Activated CD4-positive, CD25-positive, alpha-beta regulatory T cell (primary cell): ENCODE results near the gene HYAL1.
"Not testable (repeated sequence)": the region's sequence is repeated elsewhere in the genome, so short reads cannot be mapped to it uniquely, and the experiment has no call there.

ENCODE experiments used
- DNase-seq, 4 experiments: peaks; one replicate each; lab custom pipeline; 2025; lab: John Stamatoyannopoulos, UW

HYAL1 gene

DNA sequence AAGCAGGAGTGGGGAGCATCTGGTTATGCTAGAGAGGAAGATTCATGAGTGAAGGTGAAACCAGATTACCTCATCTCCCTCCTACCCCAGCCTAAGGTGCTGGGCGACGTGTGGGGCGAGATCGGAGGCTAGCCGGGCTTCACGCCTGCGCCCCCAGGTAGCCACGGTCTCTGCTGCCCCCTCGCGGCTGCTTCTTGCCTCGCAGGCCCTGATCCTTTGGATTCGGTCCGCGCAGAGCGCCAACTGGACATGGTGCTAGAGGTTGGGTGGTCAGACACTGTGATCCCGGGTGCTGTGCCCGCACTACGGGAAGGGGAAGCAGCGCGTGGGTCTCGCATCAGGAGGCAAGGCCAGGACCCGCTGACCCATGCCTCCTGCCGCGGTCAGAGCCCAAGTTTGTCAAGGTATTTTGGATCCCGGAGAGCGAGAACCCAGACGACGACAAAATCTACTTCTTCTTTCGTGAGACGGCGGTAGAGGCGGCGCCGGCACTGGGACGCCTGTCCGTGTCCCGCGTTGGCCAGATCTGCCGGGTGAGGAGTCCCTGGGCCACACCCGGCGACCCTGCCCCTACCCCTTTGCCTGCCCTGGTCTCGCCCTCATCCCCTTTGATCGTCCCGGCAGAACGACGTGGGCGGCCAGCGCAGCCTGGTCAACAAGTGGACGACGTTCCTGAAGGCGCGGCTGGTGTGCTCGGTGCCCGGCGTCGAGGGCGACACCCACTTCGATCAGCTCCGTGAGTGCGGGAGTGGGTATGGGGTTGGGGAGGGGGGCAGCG lies 30.3 kb downstream of the HYAL1 start:
- peak; percentile 71 to 93 (median 82) for DNase-seq

DNA sequence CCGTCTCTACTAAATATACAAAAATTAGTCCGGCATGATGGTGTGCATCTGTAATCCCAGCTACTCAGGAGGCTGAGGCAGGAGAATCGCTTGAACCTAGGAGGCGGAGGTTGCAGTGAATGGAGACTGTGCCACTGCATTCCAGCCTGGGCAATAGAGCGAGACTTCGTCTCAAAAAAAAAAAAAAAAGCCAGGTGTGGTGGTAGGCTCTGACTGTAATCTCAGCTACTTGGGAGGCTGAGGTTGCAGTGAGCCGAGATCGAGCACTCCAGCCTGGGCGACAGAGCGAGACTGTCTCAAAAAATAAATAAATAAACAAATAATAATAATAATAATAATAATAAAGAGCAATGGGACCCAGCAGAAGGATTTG lies 30.9 kb downstream of the HYAL1 start:
- DNase-seq = not testable (repeated sequence)

DNA sequence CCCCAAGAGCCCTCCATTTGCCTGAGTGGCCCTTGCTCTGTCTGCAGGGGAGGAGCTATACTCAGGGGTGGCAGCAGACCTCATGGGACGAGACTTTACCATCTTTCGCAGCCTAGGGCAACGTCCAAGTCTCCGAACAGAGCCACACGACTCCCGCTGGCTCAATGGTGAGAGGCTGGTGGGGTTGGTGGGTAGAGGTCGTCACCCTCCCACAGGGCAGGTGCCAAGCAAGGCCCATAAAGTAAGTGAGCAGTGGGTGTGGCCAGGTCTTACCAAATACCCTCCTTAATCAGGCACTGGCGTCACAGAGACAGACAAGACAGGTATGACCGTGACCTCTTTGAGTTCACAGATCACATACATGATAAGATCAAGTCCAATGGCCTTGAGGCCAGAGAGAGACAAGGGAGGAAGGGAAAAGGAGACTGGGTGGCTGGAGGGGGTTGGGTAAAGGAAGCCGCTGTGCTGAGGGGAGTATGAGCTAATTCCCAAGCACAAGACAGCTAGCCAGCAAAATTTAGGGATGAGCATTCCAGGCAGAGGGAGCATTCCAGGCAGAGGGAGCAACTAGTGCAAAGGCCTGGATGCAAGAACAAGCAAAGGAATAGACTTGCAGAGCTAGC lies 31.9 kb downstream of the HYAL1 start:
- no peak for DNase-seq

DNA sequence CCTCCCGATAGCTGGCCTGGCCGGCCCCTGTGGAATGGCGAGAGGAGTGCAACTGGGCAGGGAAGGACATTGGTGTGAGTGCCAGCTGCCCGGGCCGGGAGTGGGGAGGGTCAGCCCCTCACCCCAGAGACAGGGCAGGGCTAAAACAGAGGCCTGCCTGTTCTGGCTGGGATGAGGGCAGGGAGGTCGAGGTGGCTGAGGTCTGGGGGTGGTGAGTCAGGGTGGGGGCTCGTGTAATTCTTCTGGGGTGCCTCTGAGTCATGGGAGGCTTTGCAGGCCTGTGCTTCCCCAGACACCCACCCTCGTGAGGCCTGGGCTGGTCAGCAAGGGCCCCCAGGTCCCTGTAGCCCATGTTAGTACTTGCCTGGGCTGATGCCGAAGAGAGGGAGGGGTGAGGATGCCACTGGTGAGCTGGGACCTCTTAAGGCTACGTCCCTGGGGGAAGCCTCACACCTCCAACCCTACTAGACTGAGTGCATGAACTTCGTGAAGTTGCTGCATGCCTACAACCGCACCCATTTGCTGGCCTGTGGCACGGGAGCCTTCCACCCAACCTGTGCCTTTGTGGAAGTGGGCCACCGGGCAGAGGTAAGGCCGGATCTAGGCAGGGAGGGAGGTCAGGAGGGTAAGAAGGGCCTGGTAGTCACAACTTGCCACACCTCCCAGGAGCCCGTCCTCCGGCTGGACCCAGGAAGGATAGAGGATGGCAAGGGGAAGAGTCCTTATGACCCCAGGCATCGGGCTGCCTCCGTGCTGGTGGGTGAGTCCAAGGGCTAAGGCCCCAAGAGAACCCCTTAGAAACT lies 32.8 kb downstream of the HYAL1 start:
- no peak for DNase-seq

DNA sequence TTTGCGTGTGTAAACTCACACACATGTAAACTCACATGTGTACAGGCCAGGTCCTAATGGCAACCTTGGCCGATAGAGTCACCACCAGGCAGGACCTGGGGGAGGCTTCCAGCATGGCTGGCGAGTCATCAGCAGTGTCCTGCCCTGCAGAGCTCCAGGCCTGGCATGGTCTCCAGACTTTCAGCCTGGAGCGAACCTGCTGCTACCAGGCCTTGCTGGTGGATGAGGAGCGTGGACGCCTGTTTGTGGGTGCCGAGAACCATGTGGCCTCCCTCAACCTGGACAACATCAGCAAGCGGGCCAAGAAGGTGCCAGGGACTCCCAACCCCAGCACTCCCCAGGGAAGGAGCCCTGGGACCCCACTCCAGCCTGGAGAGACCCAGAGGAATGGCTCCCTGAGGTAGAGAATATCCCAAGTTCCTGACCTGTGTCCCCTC lies 33.4 kb downstream of the HYAL1 start:
- no peak for DNase-seq

DNA sequence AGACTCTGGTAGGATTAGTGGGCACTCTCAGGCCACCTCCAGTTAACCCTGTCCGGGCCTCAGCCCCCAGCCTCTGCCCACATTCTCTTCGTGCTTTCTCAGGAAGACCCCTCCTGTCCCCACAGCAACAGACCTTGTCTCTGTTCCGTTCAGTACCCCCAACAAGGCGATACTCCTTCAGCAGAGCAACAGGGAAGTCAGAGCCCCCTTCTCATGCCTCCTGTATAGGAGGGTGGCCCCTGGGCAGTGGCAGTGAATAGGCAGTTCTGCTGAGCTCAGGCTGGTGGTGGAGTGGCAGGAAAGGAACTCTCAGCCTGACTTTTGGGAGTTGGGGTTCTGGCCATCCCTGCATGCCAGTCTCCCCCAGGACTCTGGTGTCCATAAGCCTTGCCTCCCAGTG lies 33.9 kb downstream of the HYAL1 start:
- DNase-seq = no peak

DNA sequence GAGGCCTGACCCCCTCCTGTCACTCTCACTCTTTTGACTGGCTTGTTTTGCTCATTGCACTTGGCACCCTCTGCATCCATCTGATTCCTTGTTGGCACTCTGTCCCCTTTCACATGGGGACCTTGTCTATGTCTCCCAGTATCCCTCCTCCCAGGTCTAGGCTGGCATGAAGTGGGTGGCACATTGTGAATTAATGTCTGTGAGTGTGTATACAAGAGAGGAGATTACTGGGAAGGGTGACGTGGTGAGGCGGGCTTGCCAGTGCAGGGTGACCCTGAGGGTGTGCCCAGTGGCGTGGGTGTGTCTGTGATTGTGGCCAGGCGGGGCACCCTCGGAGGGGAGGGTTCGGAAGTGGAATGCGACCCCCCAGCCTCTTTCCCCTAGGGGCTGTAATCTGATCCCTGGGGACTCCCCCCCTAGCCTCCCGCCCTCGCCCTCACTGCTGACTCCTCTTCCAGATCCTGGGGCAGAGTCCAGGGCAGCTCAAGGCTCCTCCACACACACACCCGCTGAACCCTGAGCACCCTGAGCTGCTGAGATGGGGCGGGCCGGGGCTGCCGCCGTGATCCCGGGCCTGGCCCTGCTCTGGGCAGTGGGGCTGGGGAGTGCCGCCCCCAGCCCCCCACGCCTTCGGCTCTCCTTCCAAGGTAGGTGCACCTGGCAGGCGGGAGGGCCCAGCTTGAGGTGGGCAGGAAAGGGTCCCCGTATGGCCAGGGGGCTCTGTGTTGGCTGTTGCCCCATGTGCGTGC lies 34.5 kb downstream of the HYAL1 start, which contains the start of gene SEMA3B:
Gene SEMA3B (plus strand): TSS at position 445 of the 749 bp plus-strand sequence. CDS start 94 bp downstream, at position 539.
- DNase-seq = no peak

DNA sequence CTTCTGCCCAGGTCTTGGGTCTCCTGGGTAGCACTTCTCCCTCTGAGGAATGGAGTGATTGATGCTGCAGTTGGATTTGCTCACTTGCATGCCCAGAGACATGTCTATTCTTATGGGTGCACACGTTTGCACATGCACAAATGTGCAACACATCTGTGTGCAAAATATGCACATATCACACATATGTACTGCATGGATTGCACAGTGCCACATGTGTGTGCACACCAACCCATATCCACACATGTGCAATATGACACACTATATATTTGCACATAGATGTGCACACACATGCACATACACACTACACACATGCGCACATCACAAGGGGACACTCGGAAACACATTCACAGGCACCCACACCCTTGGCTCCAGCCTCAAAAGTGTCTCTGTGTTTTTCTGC lies 35.1 kb downstream of the HYAL1 start:
- no peak for DNase-seq

DNA sequence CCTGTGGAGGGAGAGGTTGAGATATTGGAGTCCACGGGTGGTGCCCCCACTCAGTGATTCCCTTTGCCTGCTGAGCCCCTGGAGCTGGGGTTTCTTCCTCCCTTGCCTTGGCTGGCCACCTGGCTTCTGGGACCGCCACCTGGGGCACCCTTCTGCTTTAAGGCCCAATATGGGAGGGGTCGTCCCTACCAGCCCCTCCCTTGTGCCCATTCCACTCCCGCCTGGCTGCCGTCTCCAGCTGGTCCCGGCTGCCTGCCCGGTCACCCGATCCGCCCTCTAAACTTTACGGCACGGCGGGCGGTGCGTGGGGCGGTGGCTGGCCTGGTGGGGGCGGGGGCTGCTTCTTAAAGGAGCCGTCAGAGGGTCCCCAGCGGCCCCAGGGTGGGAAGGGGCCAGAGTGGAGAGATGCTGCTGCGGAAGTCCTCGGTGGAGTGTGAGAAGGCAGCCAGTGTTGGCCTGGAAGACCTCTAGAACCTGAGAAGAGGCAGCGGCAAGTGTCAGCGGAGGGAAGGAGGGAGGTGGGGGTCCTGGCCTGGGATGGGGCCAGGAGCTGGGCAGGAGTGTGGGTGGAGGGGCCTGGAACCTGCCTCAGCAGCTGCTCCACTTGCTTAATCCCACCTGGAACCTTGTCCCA lies 36.0 kb downstream of the HYAL1 start:
- no peak for DNase-seq

DNA sequence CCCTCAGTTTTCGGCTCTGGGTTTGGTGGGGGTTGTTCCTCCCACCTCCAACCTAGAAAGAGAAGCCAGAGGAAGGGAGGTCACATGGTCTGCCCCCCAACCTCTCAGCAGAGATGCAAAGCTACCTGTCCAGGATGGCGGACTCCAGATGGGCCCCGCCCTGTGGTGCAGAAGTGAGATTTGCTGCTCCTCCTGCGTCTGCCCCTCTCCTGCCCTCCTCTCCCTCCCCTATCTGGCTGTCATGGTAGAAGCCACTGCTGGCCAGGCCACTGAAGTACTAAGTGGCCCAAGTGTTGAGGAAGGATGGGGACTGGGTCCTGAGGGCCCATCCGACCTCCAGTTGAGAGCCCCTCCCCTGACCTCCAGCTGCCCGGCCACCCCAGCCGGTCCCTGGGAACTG lies 36.5 kb downstream of the HYAL1 start:
- no peak for DNase-seq

DNA sequence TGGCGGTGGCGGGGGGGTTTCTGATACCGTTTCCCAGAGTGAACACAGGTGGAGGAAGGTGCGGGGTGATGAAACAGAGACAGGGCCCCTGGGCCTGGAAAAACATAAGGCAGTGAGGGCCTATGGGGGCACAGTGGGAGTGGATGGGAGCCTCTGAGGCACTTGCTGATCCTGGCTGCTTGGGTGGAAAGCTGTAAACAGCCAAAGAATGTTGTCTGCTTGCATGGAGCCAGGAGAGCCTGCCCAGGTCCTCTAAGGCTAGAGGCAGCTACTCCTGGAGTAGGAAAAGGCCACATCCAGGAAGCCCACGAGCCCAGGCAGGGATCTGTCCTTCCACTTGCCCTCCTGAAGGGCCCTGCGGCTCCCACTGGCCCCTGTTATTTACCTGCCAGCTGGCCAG lies 37.4 kb downstream of the HYAL1 start:
- DNase-seq = no peak

DNA sequence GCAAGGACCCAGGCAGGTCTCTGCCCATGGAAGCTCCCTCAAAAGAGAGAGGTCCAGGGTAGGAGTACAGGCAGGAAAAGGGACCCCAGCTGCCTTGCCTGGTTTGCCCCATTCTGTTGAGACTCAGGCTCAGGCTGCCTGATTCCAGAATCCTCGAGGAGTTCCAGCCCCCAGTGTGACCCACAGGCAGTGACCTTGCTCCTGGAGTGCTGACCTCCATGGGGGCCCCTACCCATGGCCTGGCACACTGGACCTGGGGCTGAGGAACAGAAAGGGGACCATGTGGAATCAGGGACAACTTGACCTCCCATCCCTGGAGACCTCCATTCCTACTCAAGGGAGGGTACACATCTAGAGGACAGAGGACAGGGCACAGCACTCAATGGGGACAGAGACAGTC lies 37.8 kb downstream of the HYAL1 start:
- no peak for DNase-seq

DNA sequence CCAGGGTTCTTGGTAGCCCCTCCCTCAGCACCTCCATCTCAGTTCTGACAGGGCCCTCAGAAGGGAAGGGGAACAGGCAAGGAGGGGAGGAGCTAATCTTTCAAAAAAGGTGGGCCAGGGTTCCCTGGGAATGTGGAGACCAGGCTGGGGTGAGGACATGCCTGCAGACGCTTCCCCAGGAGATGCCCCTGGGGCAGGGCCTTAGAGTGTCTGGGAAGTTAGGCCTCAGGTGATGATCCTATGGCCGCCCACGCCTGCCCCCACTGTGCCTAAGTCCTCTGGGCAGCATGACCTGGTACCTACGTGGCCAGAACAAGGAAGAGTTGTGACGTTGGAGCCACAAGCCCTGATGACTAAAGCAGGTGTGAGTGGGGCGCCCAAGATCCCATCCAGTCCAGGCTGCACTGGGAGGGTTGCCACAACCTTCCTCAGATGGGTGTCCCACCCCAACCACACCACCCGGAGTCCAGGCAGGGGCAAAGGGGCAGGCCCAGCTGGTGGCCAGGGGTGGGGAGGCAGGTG lies 38.3 kb downstream of the HYAL1 start:
- no peak for DNase-seq

DNA sequence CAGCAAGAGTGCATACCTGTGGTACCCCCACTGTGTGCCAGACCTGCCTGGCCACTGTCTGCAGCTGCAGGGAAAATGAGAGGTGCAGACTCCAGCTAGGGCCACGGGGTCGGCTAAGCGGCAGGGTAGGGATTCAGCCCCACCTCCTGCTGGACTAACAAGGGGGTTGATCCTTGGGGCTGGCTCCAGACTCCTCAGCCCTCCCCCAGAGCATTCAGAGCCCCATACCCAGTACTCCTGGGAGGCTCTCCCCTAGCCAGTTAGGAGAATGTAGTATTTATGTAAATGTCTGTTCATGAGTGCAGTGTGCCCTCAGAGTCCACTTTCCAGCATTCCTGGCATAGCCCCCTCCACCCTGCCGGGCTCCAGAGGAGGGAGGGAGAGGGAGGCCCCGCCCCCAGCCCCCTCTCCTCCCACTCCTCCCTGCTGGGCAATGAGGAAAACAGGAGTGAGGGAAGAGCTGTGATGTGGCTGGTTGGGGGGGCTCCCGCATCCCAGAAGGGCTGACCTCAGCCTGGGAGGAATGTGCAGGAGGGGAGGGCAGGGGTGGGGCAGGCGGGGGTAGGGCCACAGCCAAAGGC lies 38.9 kb downstream of the HYAL1 start:
- DNase-seq = no peak

DNA sequence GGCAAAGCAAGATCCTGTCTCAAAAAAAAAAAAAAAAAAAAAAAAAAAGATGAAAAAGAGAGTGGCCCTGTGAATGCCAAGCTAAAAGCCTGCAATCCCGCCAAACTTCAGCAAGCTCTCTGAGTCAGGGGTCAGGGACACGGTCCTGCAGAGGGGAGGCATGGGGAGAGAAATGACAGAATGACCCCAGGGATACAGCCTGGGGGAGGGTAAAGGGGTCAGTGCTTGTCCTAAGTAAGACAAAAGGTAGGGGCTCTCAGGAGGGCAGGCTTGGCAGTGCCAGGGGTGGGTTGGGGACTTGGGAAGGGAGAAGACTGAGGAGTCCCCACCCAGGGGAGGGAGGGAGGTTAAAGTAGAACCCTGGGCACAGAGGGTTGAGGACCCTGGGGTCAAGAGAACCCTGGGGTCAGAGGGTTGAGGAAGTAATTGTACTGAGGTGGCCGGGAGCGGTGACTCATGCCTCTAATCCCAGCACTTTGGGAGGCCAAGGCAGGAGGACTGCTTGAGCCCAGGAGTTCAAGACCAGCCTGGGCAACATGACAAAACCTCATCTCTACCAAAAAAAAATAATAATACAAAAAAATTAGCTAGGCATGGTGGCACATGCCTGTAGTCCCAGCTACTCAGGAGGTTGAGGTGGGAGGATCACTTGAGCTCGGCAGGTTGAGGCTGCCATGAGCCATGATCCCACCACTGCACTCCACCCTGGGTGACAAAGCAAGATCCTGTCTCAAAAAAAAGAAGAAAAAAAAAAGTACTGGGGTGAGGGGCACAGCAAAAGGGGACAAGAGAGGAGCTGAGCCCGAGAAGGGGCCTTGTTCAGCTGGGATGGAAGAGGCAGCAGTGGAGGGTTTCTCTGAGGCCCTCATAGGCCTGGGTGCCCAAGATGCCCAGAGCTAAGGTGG lies 39.6 kb downstream of the HYAL1 start:
- DNase-seq = no peak

DNA sequence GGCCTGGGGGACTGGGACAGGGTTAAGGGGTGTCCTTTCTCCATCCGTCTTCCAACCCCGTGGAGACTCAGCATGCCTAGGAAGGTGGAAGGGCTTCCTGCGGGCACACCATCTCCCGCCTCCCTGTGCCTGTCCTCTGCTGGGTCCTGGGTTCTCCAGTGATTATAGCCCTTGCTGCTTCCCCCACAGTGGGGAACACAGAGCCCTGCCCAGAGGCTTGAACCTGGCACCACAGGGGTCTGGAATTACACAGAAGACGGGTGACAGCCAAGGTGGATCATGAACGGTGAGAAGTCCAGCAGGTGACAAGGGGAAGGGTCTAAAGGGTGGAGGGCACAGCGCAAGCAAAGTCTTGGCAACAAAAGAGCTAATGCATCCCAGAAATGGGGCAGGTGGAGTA lies 40.6 kb downstream of the HYAL1 start:
- DNase-seq = no peak

DNA sequence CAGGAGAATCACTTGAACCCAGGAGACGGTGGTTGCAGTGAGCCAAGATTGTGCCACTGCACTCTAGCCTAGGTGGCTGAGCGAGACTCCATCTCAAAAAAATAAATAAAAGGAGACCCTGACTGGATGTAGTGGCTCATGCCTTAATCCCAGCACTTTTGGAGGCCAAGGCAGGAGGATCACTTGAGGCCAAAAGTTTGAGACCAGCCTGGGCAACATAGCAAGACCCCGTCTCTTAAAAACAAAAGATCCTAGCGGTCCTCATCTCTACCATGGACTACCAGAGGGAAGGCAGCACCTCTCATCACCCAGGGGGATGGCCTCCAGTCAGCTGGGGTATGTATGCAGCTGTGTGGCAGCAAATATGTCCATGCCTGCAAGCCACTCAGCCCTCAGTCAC lies 41.2 kb downstream of the HYAL1 start:
- DNase-seq = not testable (repeated sequence)

DNA sequence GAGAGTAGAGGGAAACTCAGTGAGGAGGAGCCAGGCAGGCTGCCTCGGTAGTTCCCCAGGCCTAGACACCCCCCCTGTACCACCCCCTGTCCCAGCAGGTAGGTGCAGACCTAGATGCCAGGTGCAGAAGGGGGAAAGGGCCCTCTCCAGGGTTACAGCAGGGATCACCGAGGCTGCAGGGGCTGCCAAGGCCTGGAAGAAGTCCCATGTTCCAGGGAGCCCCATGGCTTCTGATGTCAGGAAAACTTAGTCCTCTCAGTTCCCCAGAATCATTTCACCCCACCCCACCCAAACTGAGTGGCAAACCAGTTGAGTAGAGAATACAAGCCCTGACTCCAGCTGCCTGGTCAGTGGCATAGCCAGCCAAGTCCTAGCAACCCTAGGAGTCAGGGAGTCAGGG lies 41.9 kb downstream of the HYAL1 start:
- no peak for DNase-seq

DNA sequence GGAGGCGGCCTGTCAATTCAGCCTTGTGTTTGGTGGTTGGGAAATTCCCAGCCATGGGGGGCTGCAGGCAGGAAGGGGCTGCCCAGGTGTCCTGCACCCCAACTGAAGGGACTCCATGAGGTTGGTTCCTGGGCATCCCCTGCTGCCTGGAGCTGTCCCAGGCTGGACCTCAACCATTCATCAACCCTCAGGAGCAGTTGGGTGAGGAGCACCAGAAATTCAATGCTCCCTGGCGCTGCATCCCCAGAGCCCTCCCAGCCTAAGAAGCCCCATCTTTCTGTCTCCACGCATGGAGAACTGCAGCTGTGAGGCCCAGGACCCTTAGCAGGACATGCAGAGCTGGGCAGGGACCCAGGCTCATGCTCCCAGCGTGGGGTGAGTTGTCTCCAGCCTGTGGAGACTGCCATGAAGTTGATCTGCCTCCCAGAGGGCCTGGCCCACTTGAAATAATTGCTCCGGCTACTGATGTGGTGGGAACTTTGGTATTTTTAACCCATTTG lies 42.4 kb downstream of the HYAL1 start:
- no peak for DNase-seq
